HG03280 (cell line): ENCODE results near the gene TLE4.

Experiments used
- ATAC-seq: cut with Tn5 transposase; IDR thresholded peaks from one replicate; pipeline ENCODE4 v1.9.1; 2021; ENCODE audit warnings: mild to moderate bottlenecking, moderate library complexity; ENCODE audit not compliant: unreplicated experiment

Gene TLE4

GRCh38 chr9:79765466-79765865 lies 193.7 kb downstream of the TLE4 start:
- ATAC-seq = no peak

GRCh38 chr9:79766091-79766490 lies 194.3 kb downstream of the TLE4 start:
- ATAC-seq = no peak

GRCh38 chr9:79768194-79768593 lies 196.4 kb downstream of the TLE4 start:
- ATAC-seq = no peak

GRCh38 chr9:79769476-79770275 lies 197.9 kb downstream of the TLE4 start:
- no peak for ATAC-seq

GRCh38 chr9:79774356-79774755 lies 202.6 kb downstream of the TLE4 start:
- no peak for ATAC-seq
